Measurements from ENCODE around the gene LYPD6B. TPM values are rescaled to one million over a fixed set of nuclear protein-coding genes. Genes with fewer than 3 reads are reported as not detected.

Gene LYPD6B
- total and polyA plus RNA-seq, 2 experiments from 2014 or later = 1.7 to 3.6 TPM

GRCh38 chr2:149187057-149187456 is 148.6 kb downstream of the LYPD6B start:
- Mint-ChIP-seq H3K27ac (no peak overlapping the region), H3K4me1 (peaks cover 4% of the 10 kb centered on the region; the same call in 2 of the 3 replicates), H3K36me3 (ENCODE audit: low read depth) (no peaks in the 10 kb centered on the region), H3K27me3 (ENCODE audit: insufficient read depth, low read depth, poor library complexity) (no peaks in the 10 kb centered on the region), H3K9me3 (no peaks in the 10 kb centered on the region; the same call in 2 of the 3 replicates), H3K4me3 (no peak overlapping the region)
- no peak overlapping the region for H3K27ac ChIP-seq (ENCODE audit: low read depth)
- no peak overlapping the region for H2AFZ ChIP-seq
- no peaks in the 10 kb centered on the region for H4K20me1 ChIP-seq (replicated peaks; ENCODE audit: insufficient read depth)
- TF ChIP-seq, protein P1, sequence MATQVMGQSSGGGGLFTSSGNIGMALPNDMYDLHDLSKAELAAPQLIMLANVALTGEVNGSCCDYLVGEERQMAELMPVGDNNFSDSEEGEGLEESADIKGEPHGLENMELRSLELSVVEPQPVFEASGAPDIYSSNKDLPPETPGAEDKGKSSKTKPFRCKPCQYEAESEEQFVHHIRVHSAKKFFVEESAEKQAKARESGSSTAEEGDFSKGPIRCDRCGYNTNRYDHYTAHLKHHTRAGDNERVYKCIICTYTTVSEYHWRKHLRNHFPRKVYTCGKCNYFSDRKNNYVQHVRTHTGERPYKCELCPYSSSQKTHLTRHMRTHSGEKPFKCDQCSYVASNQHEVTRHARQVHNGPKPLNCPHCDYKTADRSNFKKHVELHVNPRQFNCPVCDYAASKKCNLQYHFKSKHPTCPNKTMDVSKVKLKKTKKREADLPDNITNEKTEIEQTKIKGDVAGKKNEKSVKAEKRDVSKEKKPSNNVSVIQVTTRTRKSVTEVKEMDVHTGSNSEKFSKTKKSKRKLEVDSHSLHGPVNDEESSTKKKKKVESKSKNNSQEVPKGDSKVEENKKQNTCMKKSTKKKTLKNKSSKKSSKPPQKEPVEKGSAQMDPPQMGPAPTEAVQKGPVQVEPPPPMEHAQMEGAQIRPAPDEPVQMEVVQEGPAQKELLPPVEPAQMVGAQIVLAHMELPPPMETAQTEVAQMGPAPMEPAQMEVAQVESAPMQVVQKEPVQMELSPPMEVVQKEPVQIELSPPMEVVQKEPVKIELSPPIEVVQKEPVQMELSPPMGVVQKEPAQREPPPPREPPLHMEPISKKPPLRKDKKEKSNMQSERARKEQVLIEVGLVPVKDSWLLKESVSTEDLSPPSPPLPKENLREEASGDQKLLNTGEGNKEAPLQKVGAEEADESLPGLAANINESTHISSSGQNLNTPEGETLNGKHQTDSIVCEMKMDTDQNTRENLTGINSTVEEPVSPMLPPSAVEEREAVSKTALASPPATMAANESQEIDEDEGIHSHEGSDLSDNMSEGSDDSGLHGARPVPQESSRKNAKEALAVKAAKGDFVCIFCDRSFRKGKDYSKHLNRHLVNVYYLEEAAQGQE (IDR thresholded peaks at IDR 0.05; ENCODE audit: unreplicated experiment) = no peak
- no peak for TF ChIP-seq CREB1 (CRISPR knock-in tag; IDR thresholded peaks at IDR 0.05; ENCODE audit: low read depth)
- TF ChIP-seq ETS1 (IDR thresholded peaks at IDR 0.05) = no peak
- no peak for TF ChIP-seq EZH2 (IDR thresholded peaks at IDR 0.05; ENCODE audit: low read depth, unreplicated experiment)
- no peak for TF ChIP-seq CTCF (conservative IDR thresholded peaks at IDR 0.05; ENCODE audit: low read depth in 2 of 2)
- TF ChIP-seq ZNF114 (CRISPR knock-in tag; IDR thresholded peaks at IDR 0.05) = no peak
- TF ChIP-seq POLR2AphosphoS5 (IDR thresholded peaks at IDR 0.05; ENCODE audit: low read depth) = no peak
- no peak for TF ChIP-seq NANOG (IDR thresholded peaks at IDR 0.05; ENCODE audit: borderline replicate concordance)
- no peak for TF ChIP-seq STAT1 (IDR thresholded peaks at IDR 0.05; ENCODE audit: unreplicated experiment)
- TF ChIP-seq EZH2phosphoT487 (IDR thresholded peaks at IDR 0.05; ENCODE audit: unreplicated experiment) = no peak
- no peak for TF ChIP-seq ZNF462 (CRISPR knock-in tag; IDR thresholded peaks at IDR 0.05)
- TF ChIP-seq ZNF331 (CRISPR knock-in tag; IDR thresholded peaks at IDR 0.05; ENCODE audit: low read depth) = no peak
- no peak for TF ChIP-seq JUNB (IDR thresholded peaks at IDR 0.05; ENCODE audit: unreplicated experiment)
- no peaks in the 10 kb centered on the region for H3K36me3 ChIP-seq (ENCODE audit: insufficient read depth)
- no peak overlapping the region for H3K4me2 ChIP-seq
- H3K9me2 ChIP-seq (ENCODE audit: insufficient read depth) = no peaks in the 10 kb centered on the region; the same call in 1 of the 2 replicates
- H3K4me3 ChIP-seq = no peak overlapping the region
- H3K27me3 ChIP-seq (ENCODE audit: insufficient read depth) = no peaks in the 10 kb centered on the region
- DNase-seq (ENCODE audit: low spot score) (no peak), ATAC-seq (no peak)
- no peaks in the 10 kb centered on the region for H3K79me2 ChIP-seq (replicated peaks; ENCODE audit: insufficient read depth)
- peaks cover 3% of the 10 kb centered on the region; the same call in 1 of the 2 replicates for H3K4me1 ChIP-seq (ENCODE audit: insufficient read depth)
- H3F3A ChIP-seq (replicated peaks; ENCODE audit: low read depth) = no peaks in the 10 kb centered on the region
